GM18508 (cell line): Measurements from ENCODE around the gene PIAS1.
"Not testable (repeated sequence)": the region's sequence is repeated elsewhere in the genome, so short reads cannot be mapped to it uniquely, and the experiment has no call there.

Experiments used
- ATAC-seq: cut with Tn5 transposase; IDR thresholded peaks from one replicate; pipeline ENCODE4 v1.9.1; 2021; ENCODE audit warnings: moderate number of reproducible peaks; ENCODE audit not compliant: insufficient read depth, unreplicated experiment

Gene PIAS1

GRCh38 chr15:68210821-68211655, 156.9 kb downstream of the PIAS1 start:
- no peak for ATAC-seq

DNA sequence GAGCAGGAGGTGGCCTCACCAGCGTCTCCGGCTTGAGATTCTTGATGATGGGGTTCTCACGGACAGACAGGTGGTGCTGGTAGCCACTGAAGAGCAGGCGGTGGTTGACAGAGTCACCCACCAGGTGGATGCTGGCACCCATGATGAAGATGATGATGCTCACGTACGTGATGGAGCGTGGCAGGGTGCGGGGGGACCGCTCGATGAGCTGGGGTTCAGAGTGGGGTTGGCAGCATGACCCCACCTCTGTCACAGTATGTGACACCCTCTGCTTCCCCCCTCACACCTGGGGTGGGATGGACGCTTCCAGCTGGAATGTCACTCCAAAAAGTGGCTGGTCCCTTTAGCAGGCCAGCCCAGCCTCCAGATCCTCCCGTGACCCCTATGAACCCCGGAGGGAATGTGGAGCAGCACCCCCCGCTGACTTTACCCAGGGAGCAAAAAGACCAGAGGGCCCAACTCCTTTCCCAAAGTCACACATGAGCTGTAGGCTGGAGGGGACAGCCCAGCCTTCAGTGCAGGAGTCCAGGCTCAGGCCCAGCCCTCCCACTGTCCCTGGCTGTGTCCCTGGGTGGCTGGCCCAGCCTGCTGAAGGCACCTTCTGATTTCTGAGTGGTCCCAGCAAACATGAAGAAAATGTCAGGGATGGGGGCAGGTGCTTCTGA, 157.7 kb downstream of the PIAS1 start:
- no peak for ATAC-seq

DNA sequence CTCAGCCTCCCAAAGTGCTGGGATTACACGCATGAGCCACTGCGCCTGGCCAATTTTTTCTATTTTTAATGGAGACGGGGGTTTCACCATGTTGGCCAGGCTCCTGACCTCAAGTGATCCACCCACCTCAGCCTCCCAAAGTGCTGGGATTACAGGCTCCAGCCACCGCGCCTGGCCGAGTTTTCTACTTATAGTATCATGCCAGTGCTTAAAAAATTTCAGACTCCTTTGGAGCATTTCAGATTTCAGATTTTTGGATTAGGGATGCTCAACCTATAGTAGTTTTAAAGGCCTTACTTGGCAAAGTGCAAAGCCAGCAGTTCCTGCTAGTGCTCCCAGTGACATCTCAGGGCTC, 159.4 kb downstream of the PIAS1 start:
- ATAC-seq, result not testable (repeated sequence)

DNA sequence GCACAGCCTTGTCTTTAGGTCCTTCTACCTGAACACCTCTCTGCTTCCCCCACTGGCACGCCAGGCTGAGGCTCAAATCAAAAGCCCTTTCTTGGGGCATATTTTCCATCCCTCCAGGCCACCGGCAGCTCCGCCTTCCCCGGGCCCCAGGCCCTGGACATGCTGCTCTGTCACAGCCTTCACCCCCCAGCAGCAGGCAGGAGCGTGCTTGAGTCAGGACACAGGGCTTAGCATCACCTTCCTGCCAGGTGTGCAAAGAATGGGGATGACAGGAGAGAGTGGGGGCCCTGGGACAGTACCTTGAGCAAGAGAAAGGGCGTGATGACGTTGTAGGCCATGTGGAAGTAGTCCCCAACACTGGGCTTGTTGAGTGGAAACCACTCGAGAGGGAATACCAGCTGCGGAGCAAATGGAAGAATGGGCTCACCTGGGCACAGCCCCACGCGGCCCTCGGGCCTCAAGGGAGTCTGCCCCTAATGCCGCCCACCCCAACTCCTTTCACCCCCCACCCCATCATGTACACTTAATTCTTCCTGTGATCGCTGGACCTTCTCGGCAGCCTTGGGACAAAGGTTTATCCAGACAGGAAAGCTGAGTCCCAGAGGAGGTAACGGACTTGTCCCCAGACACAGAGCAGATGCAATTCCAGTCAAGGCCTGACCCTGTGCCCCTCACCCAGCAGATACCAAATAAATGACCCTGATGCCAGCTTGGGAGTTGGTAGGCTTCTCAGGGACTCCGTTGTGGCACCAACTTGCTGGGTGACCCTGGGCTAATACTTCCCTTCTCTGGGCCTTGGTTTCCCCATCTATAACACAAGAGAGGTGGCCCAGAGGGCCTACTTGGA, 160.1 kb downstream of the PIAS1 start:
- ATAC-seq, result no peak

GRCh38 chr15:68214838-68215254, 160.7 kb downstream of the PIAS1 start:
- no peak for ATAC-seq

GRCh38 chr15:68217341-68217740, 163.2 kb downstream of the PIAS1 start:
- no peak for ATAC-seq

- no peak for ATAC-seq
These were observed 164.2 kb downstream of the PIAS1 start for GRCh38 chr15:68218331-68218730.

DNA sequence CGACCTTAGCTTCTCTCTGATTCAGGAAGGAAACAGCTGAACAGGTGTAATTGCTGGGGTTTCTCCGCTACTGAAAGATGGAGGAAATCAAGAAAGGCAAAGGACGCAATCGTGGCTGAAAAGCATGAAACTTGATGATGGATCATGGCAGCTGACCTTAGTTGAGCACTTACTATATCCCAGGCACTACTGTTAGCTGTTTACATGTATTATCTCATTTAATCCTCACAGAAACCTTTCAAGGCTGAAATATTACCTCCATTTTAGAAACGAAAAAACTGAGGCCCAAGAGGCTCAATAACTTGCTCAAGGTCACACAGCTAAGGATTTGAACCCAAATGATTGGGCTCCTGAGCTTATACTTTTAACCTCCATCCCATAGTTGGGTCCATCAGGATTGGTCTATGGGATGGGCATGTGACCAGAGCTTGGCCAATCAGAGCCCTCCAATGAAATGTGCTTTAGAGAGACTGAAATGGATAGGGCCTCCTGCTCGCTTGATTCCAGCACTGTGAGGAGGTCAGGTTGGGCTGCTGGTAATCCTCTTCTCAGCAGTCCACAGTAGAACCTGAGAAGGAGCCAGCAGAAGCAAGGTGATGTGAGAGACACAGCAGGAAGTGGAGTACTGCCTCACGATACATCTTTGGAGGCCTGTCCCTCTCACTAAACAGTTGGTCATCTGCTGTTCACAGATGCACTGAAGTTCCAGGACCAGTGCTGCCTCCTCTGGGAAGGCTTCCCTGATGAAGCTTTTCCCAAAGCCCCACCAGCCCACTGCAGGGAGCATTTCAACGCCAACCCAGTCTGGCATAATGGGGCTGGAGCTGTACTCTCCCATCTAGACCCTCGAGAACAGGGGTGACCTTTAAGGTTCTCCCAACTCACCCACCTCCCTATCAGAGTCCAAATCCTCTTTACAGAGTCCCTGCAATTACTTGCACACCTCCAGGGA, 165.0 kb downstream of the PIAS1 start:
- no peak for ATAC-seq

- ATAC-seq, result no peak
These were observed 166.4 kb downstream of the PIAS1 start for GRCh38 chr15:68220489-68220888.

DNA sequence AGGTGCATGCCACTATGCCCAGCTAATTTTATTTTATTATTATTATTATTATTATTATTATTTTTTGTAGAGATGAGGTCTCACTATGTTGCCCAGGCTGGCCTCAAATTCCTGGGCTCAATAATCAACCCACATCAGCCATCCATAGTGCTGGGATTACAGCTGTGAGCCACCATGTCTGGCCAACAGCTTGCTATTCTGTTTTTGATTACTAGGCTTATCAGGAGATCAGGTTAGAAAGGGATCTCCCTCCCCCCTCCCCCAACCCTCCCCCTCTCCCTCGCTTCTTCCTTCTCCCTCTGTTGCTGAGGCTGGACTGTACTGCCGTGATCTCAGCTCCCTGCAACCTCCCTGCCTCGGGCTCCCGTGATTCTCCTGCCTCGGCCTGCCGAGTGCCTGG, 166.9 kb downstream of the PIAS1 start:
- no peak for ATAC-seq

GRCh38 chr15:68221530-68222431, 167.7 kb downstream of the PIAS1 start:
- not testable (repeated sequence) for ATAC-seq

DNA sequence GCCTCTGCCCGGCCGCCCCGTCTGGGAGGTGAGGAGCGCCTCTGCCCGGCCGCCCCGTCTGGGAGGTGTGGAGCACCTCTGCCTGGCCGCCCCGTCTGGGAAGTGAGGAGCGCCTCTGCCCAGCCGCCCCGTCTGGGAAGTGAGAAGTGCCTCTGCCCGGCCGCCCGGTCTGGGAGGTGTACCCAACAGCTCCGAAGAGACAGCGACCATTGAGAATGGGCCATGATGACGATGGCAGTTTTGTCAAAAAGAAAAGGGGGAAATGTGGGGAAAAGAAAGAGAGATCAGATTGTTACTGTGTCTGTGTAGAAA, 168.3 kb downstream of the PIAS1 start:
- ATAC-seq, result not testable (repeated sequence)

DNA sequence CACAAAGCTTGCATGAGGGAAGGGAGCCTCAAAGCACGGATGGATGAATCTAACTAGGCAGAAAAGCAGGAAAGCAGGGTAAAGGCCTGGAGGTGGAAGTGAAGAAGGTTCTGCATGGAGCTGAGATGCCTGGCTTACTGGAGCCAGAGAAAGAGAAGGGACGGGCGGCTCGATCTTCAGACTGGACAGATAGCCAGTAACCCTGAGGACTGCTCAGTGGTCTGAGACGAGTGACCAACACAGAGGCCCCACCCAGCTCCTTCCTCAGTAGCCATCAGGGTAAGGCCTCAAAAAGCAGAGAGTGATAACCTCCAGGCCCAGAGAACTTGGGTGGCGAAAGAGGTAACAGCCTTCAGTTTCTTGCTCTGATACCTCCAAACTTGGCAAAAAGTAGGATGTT, 169.1 kb downstream of the PIAS1 start:
- ATAC-seq, result no peak

DNA sequence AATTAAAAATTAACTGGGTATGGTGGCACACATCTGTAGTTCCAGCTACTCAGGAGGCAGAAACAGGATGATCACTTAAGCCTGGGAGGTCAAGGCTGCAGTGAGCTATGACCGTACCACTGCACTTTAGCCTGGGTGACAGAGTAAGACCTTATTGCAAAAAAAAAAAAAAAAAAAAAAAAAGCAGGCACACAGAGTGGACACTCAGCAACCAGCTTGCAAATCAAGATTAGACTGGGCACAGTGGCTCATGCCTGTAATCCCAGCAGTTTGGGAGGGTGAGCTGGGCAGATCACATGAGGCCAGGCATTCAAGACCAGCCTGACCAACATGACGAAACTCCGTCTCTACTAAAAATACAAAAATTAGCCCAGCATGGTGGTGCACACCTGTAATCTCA, 170.0 kb downstream of the PIAS1 start:
- no peak for ATAC-seq

- ATAC-seq, result no peak
These were observed 170.6 kb downstream of the PIAS1 start for GRCh38 chr15:68224546-68225250.

DNA sequence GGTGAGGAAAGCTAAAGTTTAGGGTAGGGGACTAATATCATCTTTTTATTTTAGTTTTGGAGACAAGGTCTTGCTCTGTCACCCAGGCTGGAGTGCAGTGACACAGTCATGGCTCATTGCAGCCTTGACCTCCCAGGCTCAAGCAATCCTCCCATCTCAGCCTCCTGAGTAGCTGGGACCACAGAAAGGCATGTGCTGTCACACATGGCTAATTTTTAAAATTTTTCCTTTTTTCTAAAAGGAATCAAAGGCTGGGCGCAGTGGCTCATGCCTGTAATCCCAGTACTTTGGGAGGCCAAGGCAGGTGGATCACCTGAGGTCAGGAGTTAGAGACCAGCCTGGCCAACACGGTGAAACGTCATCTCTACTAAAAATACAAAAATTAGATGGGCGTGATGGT, 171.3 kb downstream of the PIAS1 start:
- not testable (repeated sequence) for ATAC-seq

DNA sequence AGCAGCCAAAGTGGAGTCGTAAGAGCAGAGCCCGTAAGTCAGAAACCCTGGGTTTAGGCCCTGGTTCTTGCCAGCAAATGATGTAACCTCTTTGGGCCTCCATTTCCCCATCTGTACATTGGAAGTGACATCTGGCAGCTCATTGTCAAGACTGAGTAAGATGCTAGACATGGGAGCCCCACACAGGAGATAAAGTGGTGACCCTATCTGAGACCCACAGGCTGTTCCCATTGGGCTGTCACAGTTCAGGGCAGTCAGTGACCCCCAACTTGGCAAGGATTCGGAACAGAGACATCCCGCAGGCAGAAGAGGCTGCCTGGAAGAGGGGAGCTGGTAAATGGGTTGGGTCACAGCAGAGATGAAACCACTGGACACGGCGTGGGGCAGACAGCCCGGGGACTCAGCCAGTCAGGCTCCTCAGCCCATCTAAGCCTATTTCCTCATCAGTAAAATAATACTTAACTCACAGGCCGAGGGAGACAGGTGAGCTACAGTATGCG, 173.6 kb downstream of the PIAS1 start:
- ATAC-seq, result no peak
